IMR-90 (cell line): ENCODE measurements around the gene HGF. TPM values are rescaled to one million over a fixed set of nuclear protein-coding genes. Genes with fewer than 3 reads are reported as not detected.

ENCODE experiments used
- ATAC-seq: fragments of 200-7000 bp; cut with Tn5 transposase; 2 replicates; pipeline ENCODE4 v1.9.1; 2020; ENCODE audit warnings: low read depth, mild to moderate bottlenecking, moderate library complexity
- BruUV-seq: library from RNA; stranded (reverse); fragments of 400-500 nt; replicated peaks from 2 replicates; lab custom pipeline; 2021; lab: Mats Ljungman, UMichigan
- CTCF ChIA-PET: fragments of 300-600 bp; formaldehyde crosslinking; extraction: SDS; loops from one replicate; lab custom pipeline; 2021; ENCODE audit warnings: antibody characterized with exemption; lab: Yijun Ruan, JAX
- POLR2A ChIA-PET: fragments of 300-600 bp; sonication (Branson Sonifier 250); formaldehyde crosslinking; loops from one replicate; lab custom pipeline; 2022; ENCODE audit warnings: antibody characterized with exemption; ENCODE audit not compliant: unreplicated experiment; lab: Charles Lee
- DNase-seq: peaks from one replicate; pipeline ENCODE4 v3.0.0; 2013
- H2AFZ ChIP-seq: replicated peaks from 2 replicates; pipeline ENCODE3; 2013; ENCODE audit warnings: low read length, mild to moderate bottlenecking; ENCODE audit not compliant: poor library complexity
- H2AK5ac ChIP-seq: 2 replicates; pipeline ENCODE4 v1.6.1; 2013; ENCODE audit warnings: low read depth, low read length, inconsistent platforms
- H2AK9ac ChIP-seq: replicated peaks from 2 replicates; pipeline ENCODE3; 2013; ENCODE audit warnings: mild to moderate bottlenecking, low read depth, low read length, moderate library complexity; ENCODE audit not compliant: poor library complexity
- H2BK120ac ChIP-seq: 2 replicates; pipeline ENCODE4 v1.6.1; 2013; ENCODE audit warnings: low read depth, low read length, inconsistent platforms
- H2BK15ac ChIP-seq: 3 replicates; pipeline ENCODE4 v1.6.1; 2013; ENCODE audit warnings: low read depth, low read length, inconsistent platforms
- H2BK20ac ChIP-seq: 2 replicates; pipeline ENCODE4 v1.6.1; 2013; ENCODE audit warnings: low read depth, mild to moderate bottlenecking, inconsistent platforms, low read length, moderate library complexity
- H2BK5ac ChIP-seq: 2 replicates; pipeline ENCODE4 v1.6.1; 2013; ENCODE audit warnings: mild to moderate bottlenecking, low read depth, low read length, inconsistent platforms; ENCODE audit not compliant: poor library complexity, severe bottlenecking
- H3K14ac ChIP-seq: replicated peaks from 2 replicates; pipeline ENCODE4 v1.6.1; 2013; ENCODE audit warnings: low read depth, low read length, inconsistent platforms
- H3K18ac ChIP-seq: 2 replicates; pipeline ENCODE4 v1.6.1; 2013; ENCODE audit warnings: low read depth, low read length, control low read depth
- H3K23ac ChIP-seq: 2 replicates; pipeline ENCODE4 v1.6.1; 2013; ENCODE audit warnings: low read depth, low read length, inconsistent platforms
- H3K27ac ChIP-seq: 2 replicates; pipeline ENCODE4 v1.5.1; 2013; ENCODE audit warnings: mild to moderate bottlenecking, control low read depth, low read length; ENCODE audit not compliant: insufficient read depth
- H3K27me3 ChIP-seq: 2 replicates; pipeline ENCODE4 v1.6.1; 2013; ENCODE audit warnings: low read length; ENCODE audit not compliant: control insufficient read depth, insufficient read depth
- H3K36me3 ChIP-seq: 2 replicates; pipeline ENCODE4 v1.6.1; 2013; ENCODE audit warnings: low read length, mixed read lengths; ENCODE audit not compliant: control insufficient read depth, insufficient read depth
- H3K4ac ChIP-seq: 2 replicates; pipeline ENCODE4 v1.6.1; 2013; ENCODE audit warnings: low read depth, low read length, inconsistent platforms
- H3K4me1 ChIP-seq: 2 replicates; pipeline ENCODE4 v1.6.1; 2013; ENCODE audit warnings: low read length, mixed read lengths; ENCODE audit not compliant: control insufficient read depth, insufficient read depth
- H3K4me2 ChIP-seq: 2 replicates; pipeline ENCODE4 v1.6.1; 2013; ENCODE audit warnings: low read depth, mild to moderate bottlenecking, control low read depth, low read length, moderate library complexity
- H3K4me3 ChIP-seq: 2 replicates; pipeline ENCODE4 v1.5.1; 2013; ENCODE audit warnings: low read depth, mild to moderate bottlenecking, control low read depth, low read length, moderate library complexity; ENCODE audit not compliant: insufficient read depth
- H3K56ac ChIP-seq: 2 replicates; pipeline ENCODE4 v1.6.1; 2013; ENCODE audit warnings: low read length, inconsistent platforms; ENCODE audit not compliant: insufficient read depth; ENCODE audit errors: extremely low read depth
- H3K79me1 ChIP-seq, 2 experiments: 2 replicates each; pipeline ENCODE4 v1.6.1; 2013; ENCODE audit warnings: low read length in 2 of 2, inconsistent platforms in 1 of 2, low read depth in 1 of 2
- H3K9ac ChIP-seq: 2 replicates; pipeline ENCODE4 v1.6.1; 2013; ENCODE audit warnings: low read depth, low read length, control low read depth
- H3K9me1 ChIP-seq: 2 replicates; pipeline ENCODE4 v1.6.1; 2013; ENCODE audit warnings: low read length, inconsistent platforms; ENCODE audit not compliant: insufficient read depth
- H3K9me3 ChIP-seq: 2 replicates; pipeline ENCODE4 v1.6.1; 2013; ENCODE audit warnings: low read length; ENCODE audit not compliant: control insufficient read depth, insufficient read depth
- H4K20me1 ChIP-seq: 2 replicates; pipeline ENCODE4 v1.6.1; 2013; ENCODE audit warnings: low read length, inconsistent platforms; ENCODE audit not compliant: insufficient read depth
- H4K5ac ChIP-seq: 2 replicates; pipeline ENCODE4 v1.6.1; 2013; ENCODE audit warnings: mild to moderate bottlenecking, low read depth, low read length, control low read depth
- H4K8ac ChIP-seq, 2 experiments: 2 replicates each; pipeline ENCODE4 v1.6.1; 2013; ENCODE audit warnings: low read depth in 2 of 2, low read length in 2 of 2, control low read depth in 1 of 2, inconsistent platforms in 1 of 2
- H4K91ac ChIP-seq: 2 replicates; pipeline ENCODE4 v1.6.1; 2013; ENCODE audit warnings: low read depth, low read length, inconsistent platforms; ENCODE audit not compliant: insufficient read depth
- BHLHE40 ChIP-seq: fragments of 150-350 bp; IDR thresholded peaks from 2 replicates; pipeline ENCODE4 v1.6.1; 2016; ENCODE audit warnings: mild to moderate bottlenecking, low read depth, low read length
- CEBPB ChIP-seq: IDR thresholded peaks from 2 replicates; pipeline ENCODE4 v1.6.1; 2012; ENCODE audit warnings: low read depth, low read length, improper control_type of control experiment
- CHD1 ChIP-seq: IDR thresholded peaks from 2 replicates; pipeline ENCODE4 v1.6.1; 2012; ENCODE audit warnings: low read depth, low read length, improper control_type of control experiment
- FOS ChIP-seq: fragments of 150-350 bp; IDR thresholded peaks from 2 replicates; pipeline ENCODE4 v1.6.1; 2016; ENCODE audit warnings: low read depth, low read length
- MAFK ChIP-seq: IDR thresholded peaks from 2 replicates; pipeline ENCODE4 v1.6.1; 2012; ENCODE audit warnings: low read depth, low read length, improper control_type of control experiment
- MAZ ChIP-seq: IDR thresholded peaks from 2 replicates; pipeline ENCODE4 v1.6.1; 2012; ENCODE audit warnings: low read depth, mild to moderate bottlenecking, low read length, improper control_type of control experiment, moderate library complexity, borderline replicate concordance
- MXI1 ChIP-seq: IDR thresholded peaks from 2 replicates; pipeline ENCODE4 v1.6.1; 2012; ENCODE audit warnings: low read depth, mild to moderate bottlenecking, low read length, moderate library complexity, borderline replicate concordance
- NFE2L2 ChIP-seq: fragments of 150-350 bp; IDR thresholded peaks from 2 replicates; pipeline ENCODE4 v1.6.1; 2016; ENCODE audit warnings: low read depth, mild to moderate bottlenecking, low read length
- POLR2A ChIP-seq: IDR thresholded peaks from 2 replicates; pipeline ENCODE4 v1.6.1; 2012; ENCODE audit warnings: mild to moderate bottlenecking, low read depth, low read length
- RAD21 ChIP-seq: IDR thresholded peaks from 2 replicates; pipeline ENCODE4 v1.6.1; 2012; ENCODE audit warnings: low read length, improper control_type of control experiment
- RCOR1 ChIP-seq: IDR thresholded peaks from 2 replicates; pipeline ENCODE4 v1.6.1; 2012; ENCODE audit warnings: mild to moderate bottlenecking, low read length, improper control_type of control experiment; ENCODE audit not compliant: insufficient replicate concordance
- RFX5 ChIP-seq: IDR thresholded peaks from 2 replicates; pipeline ENCODE4 v1.8.0; 2012; ENCODE audit warnings: low read depth, mild to moderate bottlenecking, low read length, moderate library complexity
- SMC3 ChIP-seq: fragments of 150-350 bp; IDR thresholded peaks from 2 replicates; pipeline ENCODE4 v1.6.1; 2016; ENCODE audit warnings: low read depth, mild to moderate bottlenecking, antibody characterized with exemption, low read length, moderate library complexity
- WGBS, 2 experiments: methylation state at CpG; one replicate each; pipeline versions ENCODE4 v1.1.5 to v1.1.7; 2013; ENCODE audit warnings: missing lambda C conversion rate in 2 of 2; ENCODE audit not compliant: insufficient read length in 1 of 2; ENCODE audit errors: extremely low coverage in 2 of 2; 5-methylcytosine and 5-hydroxymethylcytosine counted together
- dilution Hi-C: fragments of 300-500 bp; cut with HindIII; formaldehyde crosslinking; loops from one replicate; pipeline ENCODE4 v1.14.3; 2018; ENCODE audit warnings: low sequenced_read_pairs; ENCODE audit not compliant: unreplicated experiment
- in situ Hi-C: fragments of 300-500 bp; cut with MboI; formaldehyde crosslinking; loops from 3 replicates; pipeline ENCODE4 v1.14.3; 2019; ENCODE audit warnings: low sequenced_read_pairs, inconsistent platforms, mixed read lengths
- intact Hi-C: fragments of 100-400 bp; cut with micrococcal nuclease; formaldehyde crosslinking; loops from 2 replicates; pipeline ENCODE4 v1.10.0; 2022
- polyA plus RNA-seq, 3 experiments: library from polyadenylated mRNA; depleted of rRNA; stranded (reverse); fragments of >200 nt; gene quantifications; 2 replicates each; pipeline ENCODE4 v1.2.3, GENCODE V29; 2012; ENCODE audit warnings: low replicate concordance in 1 of 3
- total RNA-seq: library from RNA; depleted of rRNA; stranded (reverse); fragments of >200 nt; gene quantifications from 2 replicates; pipeline ENCODE4 v1.2.3, GENCODE V29; 2012
- TF ChIP-seq, protein P1 (sequence below): conservative IDR thresholded peaks from 2 replicates; pipeline ENCODE4 v1.5.1; 2012; ENCODE audit warnings: mild to moderate bottlenecking, low read depth, low read length, improper control_type of control experiment
- TF ChIP-seq, protein P2 (sequence below): fragments of 150-350 bp; IDR thresholded peaks from 2 replicates; pipeline ENCODE4 v1.6.1; 2017; ENCODE audit warnings: mild to moderate bottlenecking, antibody characterized with exemption, low read length, low read depth
- TF ChIP-seq, protein P3 (sequence below): fragments of 150-350 bp; IDR thresholded peaks from 2 replicates; pipeline ENCODE4 v1.6.1; 2016; ENCODE audit warnings: low read depth, mild to moderate bottlenecking, low read length, moderate library complexity, borderline replicate concordance

The HGF gene
- total and polyA plus RNA-seq, 2 of the 4 experiments (the other 2 are of a cell fraction) = 16.8 to 50.9 TPM

DNA sequence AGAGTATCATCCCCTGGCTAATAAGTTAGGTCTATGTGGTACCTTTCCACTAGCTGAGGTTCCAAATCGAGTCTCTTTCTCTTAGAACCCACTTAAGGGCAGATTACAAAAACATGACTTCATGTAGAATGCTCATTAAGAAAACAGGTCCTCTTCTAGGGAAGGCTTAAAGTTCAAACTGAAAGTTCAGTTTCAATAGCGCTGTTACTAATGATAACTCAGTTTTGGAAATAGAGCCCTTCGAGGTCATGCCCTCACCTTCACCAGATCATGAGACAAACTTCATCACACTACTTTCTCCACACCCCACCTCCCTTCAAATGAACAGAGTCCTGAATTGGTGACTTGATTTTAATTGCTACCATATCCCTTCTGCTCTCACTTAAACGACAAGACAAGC, 26.2 kb downstream of the HGF start:
- Histone ChIP-seq H3K27ac (no peak overlapping the region), H3K4me2 (no peak overlapping the region), H4K8ac (no peak overlapping the region), H4K91ac (no peak overlapping the region), H3K14ac (no peak overlapping the region), H3K9me1 (no peaks in the 10 kb centered on the region), H3K56ac (no peak overlapping the region), H2BK20ac (no peak overlapping the region), H2BK5ac (no peak overlapping the region), H3K36me3 (peaks cover 34% of the 10 kb centered on the region), H3K18ac (no peak overlapping the region), H3K4me1 (no peaks in the 10 kb centered on the region), H2AFZ (no peak overlapping the region), H3K4ac (no peak overlapping the region), H2AK5ac (no peak overlapping the region), H3K9me3 (peaks cover 2% of the 10 kb centered on the region; the same call in 1 of the 2 replicates), H3K27me3 (no peaks in the 10 kb centered on the region), H2BK15ac (no peak overlapping the region), H3K4me3 (no peak overlapping the region), H3K23ac (no peak overlapping the region), H4K20me1 (no peaks in the 10 kb centered on the region), H4K5ac (peak overlapping the region; percentile 50; the same call in 1 of the 2 replicates), H2BK120ac (no peak overlapping the region), H2AK9ac (no peak overlapping the region), H3K79me1 (no peaks in the 10 kb centered on the region), H3K9ac (no peak overlapping the region)
- intact Hi-C loops (no loop called here), dilution Hi-C loops (no loop called here), in situ Hi-C loops (no loop called here)
- CTCF ChIA-PET = no interaction called here
- WGBS, 2 experiments = 100% methylated on average over 1 of the region's 4 CpGs; no CpG with 5 or more reads in 1 of the 2 experiments
- TF ChIP-seq, protein P1, sequence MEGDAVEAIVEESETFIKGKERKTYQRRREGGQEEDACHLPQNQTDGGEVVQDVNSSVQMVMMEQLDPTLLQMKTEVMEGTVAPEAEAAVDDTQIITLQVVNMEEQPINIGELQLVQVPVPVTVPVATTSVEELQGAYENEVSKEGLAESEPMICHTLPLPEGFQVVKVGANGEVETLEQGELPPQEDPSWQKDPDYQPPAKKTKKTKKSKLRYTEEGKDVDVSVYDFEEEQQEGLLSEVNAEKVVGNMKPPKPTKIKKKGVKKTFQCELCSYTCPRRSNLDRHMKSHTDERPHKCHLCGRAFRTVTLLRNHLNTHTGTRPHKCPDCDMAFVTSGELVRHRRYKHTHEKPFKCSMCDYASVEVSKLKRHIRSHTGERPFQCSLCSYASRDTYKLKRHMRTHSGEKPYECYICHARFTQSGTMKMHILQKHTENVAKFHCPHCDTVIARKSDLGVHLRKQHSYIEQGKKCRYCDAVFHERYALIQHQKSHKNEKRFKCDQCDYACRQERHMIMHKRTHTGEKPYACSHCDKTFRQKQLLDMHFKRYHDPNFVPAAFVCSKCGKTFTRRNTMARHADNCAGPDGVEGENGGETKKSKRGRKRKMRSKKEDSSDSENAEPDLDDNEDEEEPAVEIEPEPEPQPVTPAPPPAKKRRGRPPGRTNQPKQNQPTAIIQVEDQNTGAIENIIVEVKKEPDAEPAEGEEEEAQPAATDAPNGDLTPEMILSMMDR = no peak
- TF ChIP-seq SMC3 (no peak), RCOR1 (no peak), RAD21 (no peak), MXI1 (no peak), NFE2L2 (no peak), MAZ (no peak), RFX5 (no peak), BHLHE40 (no peak), MAFK (no peak), FOS (no peak), CHD1 (no peak), CEBPB (no peak), POLR2A (no peak)
- TF ChIP-seq, protein P2, sequence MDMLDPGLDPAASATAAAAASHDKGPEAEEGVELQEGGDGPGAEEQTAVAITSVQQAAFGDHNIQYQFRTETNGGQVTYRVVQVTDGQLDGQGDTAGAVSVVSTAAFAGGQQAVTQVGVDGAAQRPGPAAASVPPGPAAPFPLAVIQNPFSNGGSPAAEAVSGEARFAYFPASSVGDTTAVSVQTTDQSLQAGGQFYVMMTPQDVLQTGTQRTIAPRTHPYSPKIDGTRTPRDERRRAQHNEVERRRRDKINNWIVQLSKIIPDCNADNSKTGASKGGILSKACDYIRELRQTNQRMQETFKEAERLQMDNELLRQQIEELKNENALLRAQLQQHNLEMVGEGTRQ = no peak
- TF ChIP-seq, protein P3, sequence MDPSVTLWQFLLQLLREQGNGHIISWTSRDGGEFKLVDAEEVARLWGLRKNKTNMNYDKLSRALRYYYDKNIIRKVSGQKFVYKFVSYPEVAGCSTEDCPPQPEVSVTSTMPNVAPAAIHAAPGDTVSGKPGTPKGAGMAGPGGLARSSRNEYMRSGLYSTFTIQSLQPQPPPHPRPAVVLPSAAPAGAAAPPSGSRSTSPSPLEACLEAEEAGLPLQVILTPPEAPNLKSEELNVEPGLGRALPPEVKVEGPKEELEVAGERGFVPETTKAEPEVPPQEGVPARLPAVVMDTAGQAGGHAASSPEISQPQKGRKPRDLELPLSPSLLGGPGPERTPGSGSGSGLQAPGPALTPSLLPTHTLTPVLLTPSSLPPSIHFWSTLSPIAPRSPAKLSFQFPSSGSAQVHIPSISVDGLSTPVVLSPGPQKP = no peak
- no TSS peak for BruUV-seq
- POLR2A ChIA-PET = interaction anchor here (0.6 kb wide), 1 partner anchor 22 kb away, joined by 4 read pairs; no protein-coding TSS in a partner anchor
- ATAC-seq (no peak), DNase-seq (no peak)
